ENCODE data around the gene REEP6. TPM values are rescaled to one million over a fixed set of nuclear protein-coding genes. Genes with fewer than 3 reads are reported as not detected.

Gene REEP6
- total RNA-seq: 0.38 and 1.5 TPM in 2 replicates

DNA sequence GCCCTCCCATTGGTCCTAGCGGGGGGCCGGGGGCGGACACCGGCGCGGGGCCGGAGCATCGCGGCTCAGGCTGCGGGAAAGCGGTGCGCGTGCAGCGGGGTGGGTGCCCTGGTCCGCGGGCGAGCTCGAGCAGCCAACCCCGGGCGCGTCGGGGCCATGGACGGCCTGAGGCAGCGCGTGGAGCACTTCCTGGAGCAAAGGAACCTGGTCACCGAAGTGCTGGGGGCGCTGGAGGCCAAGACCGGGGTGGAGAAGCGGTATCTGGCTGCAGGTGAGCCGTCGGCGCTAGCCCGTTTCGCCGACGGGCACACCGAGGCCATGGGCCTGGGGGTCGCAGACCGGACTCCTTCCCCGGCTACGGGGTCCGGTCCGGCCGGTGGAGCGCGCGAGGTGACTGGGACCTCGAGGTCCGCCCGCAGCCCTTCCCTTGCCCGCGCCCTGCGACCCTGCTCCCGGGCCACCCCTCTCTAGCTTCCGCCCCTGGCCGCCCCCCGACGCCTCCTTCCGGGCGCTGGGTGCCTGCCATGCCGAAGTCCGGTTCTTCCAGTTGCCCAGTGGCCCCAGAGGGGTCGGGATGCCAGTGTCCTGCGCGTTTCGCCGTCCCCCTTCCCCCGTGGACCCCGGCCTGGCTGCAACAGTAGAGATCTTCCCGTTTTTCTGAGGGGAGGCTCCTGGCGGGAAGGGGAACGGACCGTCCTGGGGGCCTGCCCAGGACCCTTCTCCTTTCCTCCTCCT lies at the start of gene REEP6:
REEP6 (plus strand) TSS at position 68 of the 735 bp plus-strand sequence; CDS start at position 157, 89 bp downstream.

DNA sequence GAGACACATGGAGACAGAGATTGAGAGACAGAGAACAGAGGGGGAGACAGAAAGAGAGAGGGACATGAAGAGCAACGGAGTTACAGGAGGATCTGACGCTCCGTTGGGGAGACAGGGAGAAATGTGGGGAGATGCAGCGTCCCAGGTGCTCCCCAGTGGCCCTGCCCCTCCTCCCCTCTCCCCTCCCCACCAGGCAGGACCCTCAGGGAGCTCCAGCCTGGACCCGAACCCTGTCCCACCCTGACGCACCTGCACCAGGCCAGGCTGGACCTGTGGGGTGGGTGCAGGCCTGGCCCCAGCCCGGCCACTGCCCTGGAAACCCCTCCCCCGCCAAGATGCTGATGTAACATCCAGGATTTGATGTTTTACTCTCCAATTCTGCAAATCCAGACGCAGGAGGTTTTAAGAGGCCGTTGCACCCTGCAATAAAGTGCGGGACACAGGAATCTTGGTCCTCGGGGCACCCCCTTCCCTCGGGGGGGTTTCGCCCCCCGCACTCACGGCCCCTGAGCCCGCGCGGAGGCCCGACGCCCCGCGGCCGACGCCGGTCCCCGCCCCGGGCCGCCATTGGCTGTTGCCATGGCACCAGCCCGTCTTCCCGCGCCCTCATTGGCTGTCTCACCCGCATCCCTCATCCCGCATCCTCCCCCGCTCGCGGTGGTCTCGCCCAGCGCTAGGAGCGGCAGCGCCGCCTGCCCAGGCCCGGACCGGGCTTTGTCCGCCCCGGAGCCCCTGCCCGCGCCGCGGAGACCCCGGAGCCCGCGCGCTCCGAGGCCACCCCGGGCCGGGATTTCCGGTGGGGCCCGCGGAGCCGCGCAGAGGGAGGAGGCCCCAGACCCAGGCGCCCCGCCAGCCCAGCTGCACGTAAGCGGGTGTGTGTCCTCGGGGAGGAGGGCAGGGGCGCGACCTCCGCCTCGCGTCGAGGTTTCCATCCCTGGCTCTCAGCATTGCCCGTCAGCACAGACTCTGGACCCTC lies 41.2 kb upstream of the REEP6 start, which contains the start of gene APC2:
APC2 (plus strand) TSS at position 655 of the 976 bp plus-strand sequence. CDS start 2,881 bp downstream, outside the sequence.

DNA sequence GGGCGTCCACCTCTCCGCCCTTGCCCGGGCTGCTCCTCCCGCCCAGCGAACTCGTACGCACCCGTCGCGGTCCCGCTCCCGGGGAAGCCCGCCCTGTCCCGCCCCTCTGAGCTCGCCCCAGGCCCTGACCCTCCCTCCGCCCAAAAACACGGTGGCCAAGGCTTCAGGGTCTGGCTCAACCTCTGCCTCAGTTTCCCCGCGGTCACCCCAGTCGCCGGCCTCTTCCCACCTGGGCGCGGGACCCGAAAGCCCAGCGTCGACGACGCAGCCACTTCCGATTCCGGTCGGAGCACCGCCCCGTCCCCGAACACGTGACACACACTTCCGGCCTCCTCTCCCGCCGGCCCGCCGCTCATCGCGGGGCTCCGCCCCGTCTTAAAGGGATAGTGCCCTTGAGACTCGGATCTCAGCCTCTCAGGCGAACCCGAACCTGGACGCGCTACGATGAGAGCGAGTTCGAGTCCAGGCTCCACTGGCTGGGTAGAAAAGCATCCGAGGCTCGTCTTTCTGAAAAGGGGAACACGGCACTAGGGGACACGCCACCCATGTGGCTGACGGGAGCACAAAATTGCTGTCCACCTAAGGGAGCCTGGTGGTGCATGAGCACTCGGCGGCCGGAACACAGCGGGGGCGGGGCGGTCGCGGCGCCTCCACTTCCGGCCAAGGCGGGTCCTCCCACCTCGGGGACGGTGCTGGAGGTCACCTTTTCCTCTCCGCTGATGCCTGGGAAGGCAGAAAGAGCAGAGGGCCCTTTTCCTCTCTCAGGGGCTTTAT lies 11.9 kb upstream of the REEP6 start, which contains the start of gene C19orf25:
C19orf25 (minus strand) TSS at position 282 of the 774 bp plus-strand sequence. CDS start 312 bp downstream, outside the sequence.

DNA sequence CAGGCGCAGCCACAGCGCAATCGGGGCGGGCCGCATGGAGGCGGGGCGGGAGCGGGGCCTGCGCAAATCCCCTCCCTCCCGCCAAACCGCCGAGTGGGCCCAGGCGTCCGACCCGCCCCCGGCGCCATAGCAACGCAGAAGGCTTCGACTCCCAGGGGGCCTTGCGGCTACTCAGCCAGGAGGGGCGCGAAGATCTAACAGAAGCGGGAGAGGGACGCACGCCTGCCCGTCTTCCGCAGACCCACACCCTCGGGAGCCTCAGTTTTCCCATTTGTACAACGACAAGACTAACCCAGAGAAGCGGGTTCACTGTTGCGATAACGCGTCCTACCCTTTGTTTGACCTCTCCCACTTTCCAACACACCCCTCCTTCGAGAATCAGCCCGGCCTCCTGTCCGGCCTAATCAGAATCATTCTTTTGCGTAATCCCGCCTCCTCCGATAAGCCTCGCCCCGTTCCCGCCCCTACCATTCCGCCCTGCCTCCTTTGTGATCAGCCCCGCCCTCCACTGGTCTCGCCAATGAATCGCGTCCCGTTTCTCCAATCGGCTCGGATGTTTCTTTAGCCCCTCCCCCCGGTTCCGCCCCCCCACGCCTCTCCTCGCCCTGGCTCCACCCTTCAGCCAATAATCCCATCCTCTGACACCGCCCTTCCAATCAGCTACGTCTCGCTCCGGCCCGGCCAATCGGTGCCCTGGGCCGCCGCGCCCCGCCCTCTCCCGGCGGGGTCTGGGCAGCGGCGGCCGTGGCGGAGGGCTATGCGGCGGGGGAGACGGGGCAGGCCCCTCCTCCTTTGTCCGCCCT lies 469 bp upstream of the REEP6 start, which contains the start of gene PCSK4:
PCSK4 (minus strand) TSS at position 40 of the 803 bp plus-strand sequence; CDS start at position 36, 4 bp downstream.

DNA sequence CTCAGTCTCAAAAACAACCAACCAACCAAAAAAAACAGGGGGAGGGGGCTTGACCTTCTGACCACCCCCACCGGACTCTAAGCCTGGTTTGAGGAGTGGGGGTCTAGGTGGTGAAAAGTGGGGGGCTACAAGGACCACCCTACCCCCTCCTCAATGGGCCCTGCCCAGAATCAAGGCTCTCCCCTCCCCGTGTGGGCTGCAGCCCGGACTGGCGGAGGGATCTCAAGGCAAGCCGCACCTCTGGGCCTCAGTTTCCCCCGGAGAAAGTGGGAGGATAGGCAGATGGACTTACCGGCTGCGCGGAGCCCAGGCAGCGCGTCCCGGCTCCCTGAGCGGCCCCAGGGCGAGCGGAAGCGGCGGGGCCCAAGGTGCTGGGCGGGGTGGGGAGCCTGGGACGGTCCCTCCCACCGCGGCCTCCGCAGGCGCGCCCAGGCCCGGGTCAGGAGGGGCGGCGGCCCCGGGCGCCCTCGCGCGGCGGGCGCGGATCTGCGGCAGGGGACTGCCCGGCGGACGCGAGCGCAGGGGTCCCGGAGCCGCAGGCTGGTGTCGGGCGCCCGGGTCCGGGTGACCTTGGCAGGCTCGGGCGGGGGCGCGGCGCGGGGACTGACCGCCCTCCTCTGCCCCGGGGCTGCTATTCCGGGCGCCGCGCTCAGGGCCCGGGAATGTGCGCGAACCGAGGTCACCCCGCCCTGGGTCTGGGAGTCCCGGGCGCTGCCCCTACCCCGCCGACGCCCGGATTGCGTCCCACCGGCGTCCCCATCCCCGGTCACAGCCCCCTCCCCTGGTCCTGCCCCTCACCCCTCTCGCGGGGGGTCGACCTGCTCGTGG lies 21.9 kb downstream of the REEP6 start, which contains the start of gene ADAMTSL5:
ADAMTSL5 (minus strand) TSS at position 349 of the 828 bp plus-strand sequence. CDS start 2,076 bp downstream, outside the sequence.

DNA sequence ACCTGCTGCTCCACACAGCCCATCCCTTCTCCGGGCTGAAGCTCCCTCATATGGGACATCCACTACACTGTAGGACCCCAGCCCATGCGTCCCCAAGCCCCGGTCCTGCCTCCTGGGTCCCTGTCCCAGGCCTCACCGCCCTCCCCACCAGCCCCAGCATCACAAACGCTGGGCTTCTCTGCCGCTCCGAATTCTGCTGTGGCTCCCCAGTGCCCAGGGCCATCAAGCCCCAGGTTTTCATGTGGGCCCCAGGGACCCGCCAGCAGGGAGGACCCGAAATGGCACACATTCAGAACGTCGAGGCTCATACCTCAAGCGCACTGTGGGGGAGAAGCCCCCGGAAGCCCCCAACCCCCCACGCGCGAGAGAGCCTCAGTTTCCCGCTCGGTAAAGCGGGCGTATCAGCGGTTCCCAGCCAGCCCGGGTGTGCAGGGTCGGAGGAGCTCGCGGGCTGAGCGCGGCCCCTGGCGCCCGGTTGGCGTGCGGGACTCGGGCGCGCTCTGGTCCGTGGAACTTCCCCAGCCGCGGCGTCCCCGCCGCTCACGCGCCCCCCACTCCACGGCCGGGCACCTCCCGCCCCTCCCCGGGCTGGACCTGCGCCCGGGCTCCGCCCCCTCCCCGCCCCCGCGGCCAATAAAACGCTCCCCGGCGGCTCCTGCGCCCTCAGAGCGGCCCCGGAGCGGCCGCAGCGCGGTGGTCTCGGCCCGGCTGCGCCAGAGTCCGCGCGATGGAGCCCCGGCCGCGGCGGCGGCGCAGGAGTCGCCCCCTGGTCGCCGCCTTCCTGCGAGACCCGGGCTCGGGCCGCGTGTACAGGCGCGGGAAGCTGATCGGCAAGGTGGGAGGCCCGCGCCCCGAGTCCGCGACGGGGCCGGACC lies 32.7 kb downstream of the REEP6 start, which contains the start of gene PLK5:
PLK5 (plus strand) TSS at position 666 of the 875 bp plus-strand sequence. CDS start 2,920 bp downstream, outside the sequence.

Other genes with a start within 250 kb of the REEP6 start
- gene ATP5F1D, start 249.4 kb upstream of the REEP6 start, total RNA-seq: 31.1 and 39.6 TPM in 2 replicates
- gene MIDN, start 242.6 kb upstream of the REEP6 start, total RNA-seq: 9.9 and 15.6 TPM in 2 replicates
- gene CIRBP, start 221.8 kb upstream of the REEP6 start, total RNA-seq: 65.4 and 95.7 TPM in 2 replicates
- 13.4 and 18.3 TPM in 2 replicates for gene FAM174C, start 215.7 kb upstream of the REEP6 start, total RNA-seq
- 0.19 TPM in 1 of 2 replicates, not detected in the other for gene EFNA2, start 205.3 kb upstream of the REEP6 start, total RNA-seq
- gene NDUFS7, start 107.3 kb upstream of the REEP6 start, total RNA-seq: 60.6 and 68.3 TPM in 2 replicates
- gene GAMT, start 89.6 kb upstream of the REEP6 start, total RNA-seq: 10.0 and 11.2 TPM in 2 replicates
- 61.4 and 81.4 TPM in 2 replicates for gene DAZAP1, start 83.6 kb upstream of the REEP6 start, total RNA-seq
- 323 and 507 TPM in 2 replicates for gene RPS15, start 52.8 kb upstream of the REEP6 start, total RNA-seq
- under 0.01 and 0.06 TPM in 2 replicates for gene APC2, start 41.1 kb upstream of the REEP6 start, total RNA-seq
- 12.3 and 21.6 TPM in 2 replicates for gene C19orf25, start 12.0 kb upstream of the REEP6 start, total RNA-seq
- gene PCSK4, start 831 bp upstream of the REEP6 start, total RNA-seq: 0.32 and 1.4 TPM in 2 replicates
- 0.06 TPM in 1 of 2 replicates, not detected in the other for gene ADAMTSL5, start 21.8 kb downstream of the REEP6 start, total RNA-seq
- gene PLK5, start 32.9 kb downstream of the REEP6 start, total RNA-seq: not detected in 2 replicates
- gene MEX3D, start 77.1 kb downstream of the REEP6 start, total RNA-seq: 52.5 and 71.4 TPM in 2 replicates
- gene MBD3, start 101.7 kb downstream of the REEP6 start, total RNA-seq: 81.1 and 156 TPM in 2 replicates
- gene UQCR11, start 114.3 kb downstream of the REEP6 start, total RNA-seq: 78.5 and 110 TPM in 2 replicates
- gene TCF3, start 161.4 kb downstream of the REEP6 start, total RNA-seq: 65.6 and 123 TPM in 2 replicates